HG02943 (cell line): ENCODE measurements around the gene ARFGEF3.
"Not testable (repeated sequence)": the region's sequence is repeated elsewhere in the genome, so short reads cannot be mapped to it uniquely, and the experiment has no call there.

Experiments
- ATAC-seq: cut with Tn5 transposase; IDR thresholded peaks from one replicate; pipeline ENCODE4 v1.9.1; 2021; ENCODE audit warnings: mild to moderate bottlenecking, low read depth, moderate library complexity; ENCODE audit not compliant: unreplicated experiment

ARFGEF3 gene

GRCh38 chr6:138334963-138335362 lies 173.2 kb downstream of the ARFGEF3 start:
- no peak for ATAC-seq

DNA sequence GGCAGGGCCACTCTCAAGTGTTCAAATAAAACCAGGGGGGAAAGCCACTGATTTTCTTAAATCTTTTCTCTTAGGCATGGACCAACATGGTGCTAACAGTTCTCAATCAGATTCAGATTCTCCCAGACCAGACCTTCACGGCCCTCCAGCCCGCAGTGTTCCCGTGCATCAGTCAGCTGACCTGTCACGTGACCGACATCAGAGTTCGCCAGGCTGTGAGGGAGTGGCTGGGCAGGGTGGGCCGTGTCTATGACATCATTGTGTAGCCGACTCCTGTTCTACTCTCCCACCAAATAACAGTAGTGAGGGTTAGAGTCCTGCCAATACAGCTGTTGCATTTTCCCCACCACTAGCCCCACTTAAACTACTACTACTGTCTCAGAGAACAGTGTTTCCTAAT lies 174.5 kb downstream of the ARFGEF3 start:
- ATAC-seq, result no peak

GRCh38 chr6:138337076-138337475 lies 175.3 kb downstream of the ARFGEF3 start:
- no peak for ATAC-seq

DNA sequence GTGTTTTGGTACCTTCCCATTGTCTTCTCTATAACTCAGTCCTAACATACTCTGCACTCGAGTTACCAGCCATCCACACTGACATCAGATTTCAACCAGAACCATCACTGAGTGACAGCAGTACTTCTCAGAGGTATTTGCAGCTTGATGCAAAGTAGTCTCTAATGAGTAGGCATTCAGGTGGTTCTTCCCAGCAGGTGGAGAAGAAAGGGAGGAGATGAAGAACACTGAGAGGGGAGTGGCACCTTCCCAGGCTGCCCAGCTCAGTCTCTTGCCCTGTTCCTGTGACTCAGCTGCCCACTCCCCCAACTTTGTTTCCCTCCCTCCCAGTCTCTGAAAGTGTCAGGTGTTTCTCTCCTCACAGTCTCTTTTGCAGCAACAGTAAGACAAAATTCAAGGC lies 177.3 kb downstream of the ARFGEF3 start:
- ATAC-seq, result no peak

DNA sequence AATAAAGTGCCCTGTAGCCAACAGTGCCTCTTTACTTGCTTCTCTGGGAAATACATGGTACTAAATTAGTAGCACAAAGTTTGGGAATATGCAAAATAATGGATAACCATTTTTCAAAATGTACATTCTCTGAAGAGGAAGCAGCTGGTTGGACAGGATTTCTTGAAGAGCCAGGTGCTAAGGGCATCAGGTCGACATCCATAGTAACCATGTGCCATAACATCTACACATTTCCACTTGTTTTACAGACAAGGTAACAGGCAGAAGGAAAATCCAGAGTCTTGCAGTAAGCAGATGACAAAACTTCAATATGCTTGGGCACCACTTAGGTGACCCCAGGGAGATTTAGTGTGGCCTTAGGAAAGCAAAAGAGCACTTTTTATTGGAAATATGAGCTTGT lies 179.4 kb downstream of the ARFGEF3 start:
- no peak for ATAC-seq

DNA sequence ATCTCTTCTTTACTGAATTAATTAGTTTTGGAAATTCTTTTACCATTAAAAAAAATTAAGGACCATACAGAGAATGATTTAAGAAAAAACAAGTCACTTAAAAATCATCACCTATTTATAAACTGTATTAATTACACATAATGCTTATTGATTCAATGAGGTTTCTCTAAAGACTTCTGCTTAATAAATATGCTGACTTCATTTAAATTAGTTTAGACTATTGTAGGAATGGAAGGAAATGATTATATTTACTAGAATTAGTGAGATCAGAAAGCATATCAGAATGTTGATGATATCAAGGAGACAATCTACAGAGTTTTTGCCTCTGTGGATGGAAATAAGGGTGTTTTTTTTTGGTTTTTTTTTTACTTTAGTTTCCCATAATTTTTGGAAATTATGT lies 181.4 kb downstream of the ARFGEF3 start:
- ATAC-seq, result no peak

- ATAC-seq, result no peak
Observed at GRCh38 chr6:138345565-138346285, 184.0 kb downstream of the ARFGEF3 start.

GRCh38 chr6:138346302-138347195 lies 184.8 kb downstream of the ARFGEF3 start:
- no peak for ATAC-seq

DNA sequence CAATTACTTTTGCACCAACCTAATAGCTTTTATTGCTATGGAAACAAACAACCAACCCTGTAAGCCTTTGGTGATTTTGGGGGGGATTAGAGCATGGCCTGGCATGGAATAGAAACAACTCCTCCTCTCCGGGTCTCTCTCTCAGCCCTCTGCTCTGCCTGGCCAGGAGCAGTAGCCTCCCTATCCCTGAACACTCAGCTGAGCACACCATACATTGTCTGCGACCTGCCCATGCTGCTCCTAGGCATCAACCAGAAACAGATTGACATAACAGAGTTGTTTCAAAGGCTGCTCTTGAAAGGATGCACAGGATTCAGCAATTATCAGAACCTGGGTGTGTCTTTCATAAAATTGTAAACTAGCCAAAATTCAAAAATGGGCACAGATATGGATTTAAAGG lies 186.1 kb downstream of the ARFGEF3 start:
- no peak for ATAC-seq

DNA sequence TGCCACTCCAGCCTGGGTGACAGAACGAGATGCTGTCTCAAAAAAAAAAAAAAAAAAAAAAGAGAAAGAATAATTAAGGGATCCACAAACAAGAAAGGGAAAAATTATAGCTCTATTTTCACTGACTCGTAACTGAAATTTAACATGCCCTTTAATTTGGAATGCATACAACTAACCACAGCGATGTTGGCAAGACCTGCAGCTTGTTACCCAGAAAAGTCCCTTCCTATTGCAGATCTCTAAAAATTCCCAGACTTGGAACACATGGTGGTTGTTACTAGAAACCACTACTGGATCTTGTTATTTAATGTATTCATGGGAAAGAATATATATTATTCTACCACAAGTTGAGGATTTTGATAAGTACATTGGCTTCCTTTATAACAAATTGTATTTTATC lies 188.2 kb downstream of the ARFGEF3 start:
- no peak for ATAC-seq

DNA sequence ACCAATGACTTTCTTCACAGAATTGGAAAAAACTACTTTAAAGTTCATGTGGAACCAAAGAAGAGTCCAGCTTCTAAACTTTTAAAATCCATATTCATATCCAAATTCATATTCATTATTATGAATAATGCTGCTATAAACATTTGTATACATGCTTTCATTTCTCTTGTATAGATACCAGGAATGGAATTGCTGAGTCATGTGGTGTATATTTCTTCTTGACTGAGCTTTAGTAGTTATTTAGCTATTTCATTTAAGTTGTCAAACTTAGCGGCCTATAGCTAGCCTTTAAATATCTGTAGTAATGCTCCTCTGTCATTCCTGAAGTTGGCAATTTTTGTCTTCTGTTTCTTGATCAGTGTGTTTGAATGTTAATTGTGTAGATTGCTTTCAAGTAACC lies 196.2 kb downstream of the ARFGEF3 start:
- ATAC-seq, result no peak

DNA sequence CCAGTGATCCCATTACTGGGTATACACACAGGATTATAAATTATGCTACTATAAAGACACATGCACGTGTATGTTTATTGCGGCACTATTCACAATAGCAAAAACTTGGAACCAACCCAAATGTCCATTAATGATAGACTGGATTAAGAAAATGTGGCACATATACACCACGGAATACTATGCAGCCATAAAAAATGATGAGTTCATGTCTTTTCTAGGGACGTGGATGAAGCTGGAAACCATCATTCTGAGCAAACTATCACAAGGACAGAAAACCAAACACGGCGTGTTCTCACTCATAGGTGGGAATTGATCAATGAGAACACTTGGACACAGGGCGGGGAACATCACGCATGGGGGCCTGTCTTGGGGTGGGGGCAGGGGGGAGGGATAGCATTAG lies 206.9 kb downstream of the ARFGEF3 start:
- ATAC-seq, result not testable (repeated sequence)

DNA sequence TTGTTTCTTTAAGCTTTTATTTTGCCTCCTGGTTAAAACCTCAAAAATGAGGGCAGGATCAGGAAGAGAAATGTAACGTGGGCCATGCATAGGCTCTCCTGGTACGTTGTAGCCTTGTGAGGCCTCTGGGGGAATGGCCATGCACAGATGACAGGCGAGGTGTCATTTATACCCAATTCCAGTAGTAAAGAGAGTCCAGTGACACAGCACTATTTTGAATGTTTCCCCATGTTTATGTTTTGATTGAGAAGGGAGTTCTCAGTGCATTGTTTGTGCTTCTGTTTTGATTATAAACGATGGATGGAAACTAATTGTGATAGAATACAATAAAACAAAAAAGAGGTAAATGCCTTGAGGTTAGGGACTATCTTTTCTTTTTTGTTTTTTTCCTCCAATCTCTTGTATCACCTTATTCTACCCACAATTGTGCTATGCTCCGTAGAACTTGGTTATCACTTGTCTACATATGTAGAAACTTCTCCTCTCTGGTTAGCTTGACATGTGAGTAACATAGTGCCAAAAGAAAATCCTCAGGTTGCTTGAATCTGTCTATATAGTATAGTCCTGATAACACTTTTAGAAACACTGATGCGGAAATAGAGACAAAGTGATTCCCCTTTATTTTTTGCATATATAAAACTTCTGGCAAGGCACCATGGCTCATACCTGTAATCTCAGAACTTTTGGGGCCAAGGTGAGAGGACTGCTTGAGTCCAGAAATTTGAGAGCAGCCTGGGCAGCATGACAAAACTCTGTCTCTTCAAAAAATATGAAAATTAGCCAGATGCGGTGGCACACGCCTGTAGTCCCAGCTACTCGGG lies 209.1 kb downstream of the ARFGEF3 start:
- ATAC-seq, result no peak

DNA sequence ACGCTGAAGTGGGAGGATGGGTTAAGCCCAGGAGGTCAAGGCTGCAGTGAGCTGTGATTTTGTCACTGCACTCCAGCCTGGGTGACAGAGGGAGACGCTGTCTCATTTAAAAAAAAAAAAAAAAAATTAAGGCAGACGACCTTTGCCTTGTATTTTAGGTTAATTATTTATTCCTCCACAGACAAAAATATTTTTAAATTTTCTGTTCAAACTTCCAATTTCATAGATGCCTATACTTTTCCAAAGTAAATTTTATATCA lies 209.6 kb downstream of the ARFGEF3 start:
- ATAC-seq, result no peak

DNA sequence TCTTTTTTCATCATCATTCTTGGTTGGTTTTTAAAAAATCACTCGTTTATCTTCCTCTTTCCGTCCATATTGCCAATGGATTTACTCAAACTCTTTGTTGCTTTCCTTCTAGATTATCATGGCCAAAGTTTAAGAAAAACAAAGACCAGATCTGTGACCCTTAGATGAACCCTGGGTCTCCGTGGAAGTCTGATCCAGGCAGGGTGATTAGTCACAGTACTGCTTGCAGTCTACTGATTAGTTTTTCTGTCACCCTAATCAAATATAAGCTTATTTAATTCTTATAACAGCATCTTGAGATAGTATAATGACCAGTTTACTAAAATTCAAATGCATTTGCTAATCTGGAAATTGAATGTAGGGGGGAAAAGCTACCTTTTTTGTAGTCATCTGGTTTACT lies 210.0 kb downstream of the ARFGEF3 start:
- ATAC-seq, result no peak

DNA sequence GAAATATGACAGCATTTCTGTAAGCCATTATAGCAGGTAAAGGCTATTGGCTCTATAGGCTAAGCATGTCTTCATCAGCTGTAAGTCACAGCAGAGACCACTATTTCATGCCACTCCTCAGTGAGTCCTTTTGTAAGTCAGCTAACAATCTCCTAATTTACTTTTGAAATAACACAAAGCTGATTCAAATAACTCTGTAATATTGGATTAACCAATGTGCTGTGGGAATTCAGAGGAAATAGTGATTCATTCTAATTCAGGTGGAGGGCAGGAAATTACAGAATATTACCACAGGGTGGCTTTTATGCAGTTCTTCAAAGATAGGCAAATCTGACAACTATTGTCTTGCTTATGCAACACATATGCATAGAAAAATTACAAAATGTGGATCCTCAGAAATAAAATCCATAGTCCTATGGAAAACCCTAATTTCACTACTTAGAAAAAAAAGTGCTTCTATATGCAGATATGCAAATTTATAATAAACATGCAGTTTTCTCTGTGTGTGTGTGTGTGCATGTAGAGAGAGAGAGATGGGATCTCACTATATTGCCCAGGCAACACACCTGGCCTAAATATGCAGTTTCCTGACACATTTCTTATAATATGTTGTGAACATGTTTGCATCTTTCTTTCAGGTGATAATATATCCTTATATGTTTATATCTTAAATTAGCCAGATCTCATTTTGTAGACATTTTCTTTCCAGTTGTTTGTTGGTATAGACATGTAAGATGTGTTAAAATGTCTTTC lies 211.1 kb downstream of the ARFGEF3 start:
- ATAC-seq, result no peak

- ATAC-seq, result no peak
Observed at GRCh38 chr6:138374230-138374629, 212.5 kb downstream of the ARFGEF3 start.

DNA sequence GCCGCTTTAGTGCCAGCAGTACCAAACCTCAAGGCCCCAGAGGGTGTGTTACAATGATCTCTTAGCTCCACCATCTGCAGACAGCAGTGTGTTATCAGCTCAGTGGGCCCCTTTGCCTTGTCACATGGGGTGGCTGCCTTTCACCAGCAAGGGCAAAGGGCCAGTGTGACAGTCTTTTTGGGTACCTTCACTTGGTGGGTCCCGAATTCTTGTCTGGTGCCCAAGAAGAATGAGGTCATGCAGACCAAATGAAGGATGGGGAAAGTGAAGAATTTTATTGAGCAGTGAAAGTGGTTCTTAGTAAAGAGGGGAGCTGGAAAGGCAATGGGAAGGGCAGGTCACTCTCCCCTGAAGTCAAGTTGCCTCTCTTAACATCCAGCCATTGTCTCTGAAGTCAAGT lies 213.1 kb downstream of the ARFGEF3 start:
- ATAC-seq, result no peak

DNA sequence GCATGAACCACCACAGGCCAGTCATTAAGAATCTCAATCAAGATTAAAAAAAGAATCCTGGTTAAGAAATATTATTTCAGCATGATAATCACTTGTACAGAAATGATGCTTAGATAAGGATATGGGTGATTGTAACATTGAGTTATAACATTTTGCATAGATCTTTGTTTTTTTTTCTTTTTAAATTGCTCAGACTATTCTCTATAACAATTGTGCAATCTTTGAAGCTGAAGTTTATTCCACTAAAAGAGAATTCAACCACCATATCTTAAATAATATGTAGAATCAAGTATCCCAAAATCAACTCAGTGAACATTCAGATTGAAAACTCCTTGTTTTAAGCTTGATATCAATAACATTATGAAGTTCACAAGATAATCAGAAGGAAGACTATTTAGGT lies 215.3 kb downstream of the ARFGEF3 start:
- no peak for ATAC-seq

- no peak for ATAC-seq
Observed at GRCh38 chr6:138377844-138378243, 216.1 kb downstream of the ARFGEF3 start, which contains the start of gene SMIM28. Gene SMIM28 (plus strand): TSS chr6:138377905. CDS start chr6:138378073, 168 bp downstream.
